OCI-LY7 (cell line): ENCODE data around the gene RHBG. TPM values are rescaled to one million over a fixed set of nuclear protein-coding genes. Genes with fewer than 3 reads are reported as not detected.
"Not testable (repeated sequence)": the region's sequence is repeated elsewhere in the genome, so short reads cannot be mapped to it uniquely, and the experiment has no call there.

Source experiments
- BruUV-seq: library from RNA; stranded (reverse); fragments of 400-500 nt; replicated peaks from 2 replicates; lab custom pipeline; 2021; lab: Mats Ljungman, UMichigan
- CTCF ChIA-PET: fragments of 300-600 bp; sonication (Branson Sonifier 250); formaldehyde crosslinking; loops from one replicate; lab custom pipeline; 2022; ENCODE audit warnings: antibody characterized with exemption; ENCODE audit not compliant: unreplicated experiment; lab: Charles Lee
- POLR2A ChIA-PET: fragments of 300-600 bp; sonication (Branson Sonifier 250); formaldehyde crosslinking; loops from one replicate; lab custom pipeline; 2022; ENCODE audit warnings: antibody characterized with exemption; lab: Charles Lee
- DNase-seq: peaks from one replicate; pipeline ENCODE4 v3.0.0-alpha.2; 2015; ENCODE audit warnings: low spot score
- H2AFZ ChIP-seq: fragments of 200-600 bp; sonication (generic), shearing (Covaris generic); 2 replicates; pipeline ENCODE4 v1.6.1; 2014; ENCODE audit warnings: mild to moderate bottlenecking, antibody characterized with exemption, low read length, moderate library complexity
- H3K27ac ChIP-seq: fragments of 200-600 bp; sonication (generic); 2 replicates; pipeline ENCODE4 v1.5.1; 2014; ENCODE audit warnings: mixed run types, low read depth, mild to moderate bottlenecking, moderate library complexity, low read length, inconsistent platforms; ENCODE audit not compliant: poor library complexity, severe bottlenecking
- H3K36me3 ChIP-seq: fragments of 200-600 bp; sonication (generic); 2 replicates; pipeline ENCODE4 v1.6.1; 2014; ENCODE audit warnings: mild to moderate bottlenecking, antibody characterized with exemption, low read length, moderate library complexity, mixed read lengths; ENCODE audit not compliant: insufficient read depth
- H3K4me1 ChIP-seq: fragments of 200-600 bp; sonication (generic); 2 replicates; pipeline ENCODE4 v1.5.1; 2014; ENCODE audit warnings: mild to moderate bottlenecking, low read length; ENCODE audit not compliant: insufficient read depth, poor library complexity, severe bottlenecking
- H3K4me2 ChIP-seq: fragments of 200-600 bp; sonication (generic); 2 replicates; pipeline ENCODE4 v1.6.1; 2014; ENCODE audit warnings: mild to moderate bottlenecking, low read length
- H3K4me3 ChIP-seq: fragments of 200-600 bp; sonication (generic); 2 replicates; pipeline ENCODE4 v1.5.1; 2014; ENCODE audit warnings: mild to moderate bottlenecking, low read depth, low read length; ENCODE audit not compliant: poor library complexity, severe bottlenecking
- H3K79me2 ChIP-seq: fragments of 200-600 bp; sonication (generic); 2 replicates; pipeline ENCODE4 v1.6.1; 2016; ENCODE audit warnings: low read depth, mild to moderate bottlenecking, low read length, moderate library complexity, mixed read lengths; ENCODE audit not compliant: insufficient read depth
- H3K9me2 ChIP-seq: fragments of 200-600 bp; sonication (generic); 2 replicates; pipeline ENCODE4 v1.6.1; 2016; ENCODE audit warnings: mild to moderate bottlenecking, low read length, mixed read lengths; ENCODE audit not compliant: insufficient read depth
- H3K9me3 ChIP-seq: fragments of 200-600 bp; sonication (generic); 2 replicates; pipeline ENCODE4 v1.6.1; 2014; ENCODE audit warnings: mild to moderate bottlenecking, mixed run types, low read length, mixed read lengths
- H4K20me1 ChIP-seq: fragments of 200-600 bp; sonication (generic); 2 replicates; pipeline ENCODE4 v1.6.1; 2014; ENCODE audit warnings: mild to moderate bottlenecking, antibody characterized with exemption, low read length, moderate library complexity, mixed read lengths; ENCODE audit not compliant: insufficient read depth
- EZH2phosphoT487 ChIP-seq: fragments of 200-600 bp; sonication (generic); IDR thresholded peaks from 2 replicates; pipeline ENCODE4 v1.6.1; 2018; ENCODE audit warnings: low read depth, borderline replicate concordance, mild to moderate bottlenecking, mixed run types, antibody characterized with exemption, low read length, moderate library complexity, mixed read lengths
- intact Hi-C: fragments of 100-400 bp; cut with micrococcal nuclease; formaldehyde crosslinking; loops from one replicate; pipeline ENCODE4 v1.10.0; 2022; ENCODE audit not compliant: unreplicated experiment
- total RNA-seq, 2 experiments: library from RNA; depleted of rRNA in 1 of 2; stranded (reverse); fragments of >200 nt in 1 of 2; shearing (Covaris generic) in 1 of 2; gene quantifications; 2 replicates each; pipeline ENCODE4 v1.2.3, GENCODE V29; 2014 to 2022
- TF ChIP-seq, protein P1 (sequence below): fragments of 200-600 bp; sonication (generic); conservative IDR thresholded peaks from 2 replicates; pipeline ENCODE4 v1.5.1; 2014; ENCODE audit warnings: mild to moderate bottlenecking, antibody characterized with exemption, low read length, moderate library complexity, mixed read lengths

Gene RHBG
- total RNA-seq, 2 experiments from 2014 or later: not detected

DNA sequence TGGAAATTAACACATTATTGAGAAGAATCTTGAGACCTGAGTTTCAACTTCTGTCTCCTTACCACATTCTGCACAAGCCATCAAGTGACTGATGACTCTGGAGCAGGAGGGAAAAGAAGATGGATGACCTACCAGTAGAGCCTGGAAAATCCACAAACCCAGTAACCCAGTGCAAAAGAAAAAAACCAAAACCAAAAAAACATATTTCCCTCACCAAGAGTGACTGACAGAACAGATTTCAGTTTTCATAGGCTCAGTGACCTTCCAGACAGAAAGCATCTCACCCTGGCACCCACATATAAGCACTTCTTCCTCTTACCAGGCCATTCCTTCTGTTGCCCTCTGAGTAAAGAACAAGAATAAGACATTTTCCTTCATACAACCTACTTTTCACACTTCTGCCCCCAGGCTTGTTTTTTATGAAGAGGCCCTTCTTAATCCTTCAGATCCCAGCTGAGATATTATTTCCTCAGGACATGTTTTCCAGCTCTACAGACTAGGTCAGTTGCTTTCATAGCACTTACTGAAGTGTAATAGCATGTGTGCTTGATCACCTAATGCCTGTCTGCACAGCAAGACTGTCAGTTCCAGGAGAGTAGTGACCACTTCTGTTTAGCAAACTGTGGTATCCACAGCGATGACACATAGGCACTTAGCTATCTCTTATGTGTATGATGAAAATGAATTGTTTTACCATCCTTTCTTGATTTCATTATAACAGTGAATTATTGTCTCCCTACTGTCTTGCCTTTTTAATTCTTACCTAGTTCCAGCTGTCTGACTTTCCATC is 26.6 kb upstream of the RHBG start:
- H3K4me2 ChIP-seq: no peak overlapping the region
- TF ChIP-seq EZH2phosphoT487: no peak
- TF ChIP-seq, protein P1, sequence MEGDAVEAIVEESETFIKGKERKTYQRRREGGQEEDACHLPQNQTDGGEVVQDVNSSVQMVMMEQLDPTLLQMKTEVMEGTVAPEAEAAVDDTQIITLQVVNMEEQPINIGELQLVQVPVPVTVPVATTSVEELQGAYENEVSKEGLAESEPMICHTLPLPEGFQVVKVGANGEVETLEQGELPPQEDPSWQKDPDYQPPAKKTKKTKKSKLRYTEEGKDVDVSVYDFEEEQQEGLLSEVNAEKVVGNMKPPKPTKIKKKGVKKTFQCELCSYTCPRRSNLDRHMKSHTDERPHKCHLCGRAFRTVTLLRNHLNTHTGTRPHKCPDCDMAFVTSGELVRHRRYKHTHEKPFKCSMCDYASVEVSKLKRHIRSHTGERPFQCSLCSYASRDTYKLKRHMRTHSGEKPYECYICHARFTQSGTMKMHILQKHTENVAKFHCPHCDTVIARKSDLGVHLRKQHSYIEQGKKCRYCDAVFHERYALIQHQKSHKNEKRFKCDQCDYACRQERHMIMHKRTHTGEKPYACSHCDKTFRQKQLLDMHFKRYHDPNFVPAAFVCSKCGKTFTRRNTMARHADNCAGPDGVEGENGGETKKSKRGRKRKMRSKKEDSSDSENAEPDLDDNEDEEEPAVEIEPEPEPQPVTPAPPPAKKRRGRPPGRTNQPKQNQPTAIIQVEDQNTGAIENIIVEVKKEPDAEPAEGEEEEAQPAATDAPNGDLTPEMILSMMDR: no peak
- peaks cover 11% of the 10 kb centered on the region for H3K79me2 ChIP-seq
- no peaks in the 10 kb centered on the region for H3K9me2 ChIP-seq
- no peak overlapping the region for H3K27ac ChIP-seq
- CTCF ChIA-PET: no interaction called here
- H3K4me1 ChIP-seq: peaks cover 4% of the 10 kb centered on the region
- DNase-seq: no peak
- peaks cover 5% of the 10 kb centered on the region for H3K36me3 ChIP-seq
- no peak overlapping the region for H2AFZ ChIP-seq
- H4K20me1 ChIP-seq: peaks cover under 1% of the 10 kb centered on the region; the same call in 1 of the 2 replicates
- no peak overlapping the region for H3K4me3 ChIP-seq
- BruUV-seq: no TSS peak
- intact Hi-C loops: no loop called here
- POLR2A ChIA-PET: interaction anchor here (0.7 to 1.0 kb wide), 2 partner anchors 30 to 237 kb away, joined by 3 to 4 read pairs; partner anchors contain the start of gene TTC24
- no peaks in the 10 kb centered on the region for H3K9me3 ChIP-seq

DNA sequence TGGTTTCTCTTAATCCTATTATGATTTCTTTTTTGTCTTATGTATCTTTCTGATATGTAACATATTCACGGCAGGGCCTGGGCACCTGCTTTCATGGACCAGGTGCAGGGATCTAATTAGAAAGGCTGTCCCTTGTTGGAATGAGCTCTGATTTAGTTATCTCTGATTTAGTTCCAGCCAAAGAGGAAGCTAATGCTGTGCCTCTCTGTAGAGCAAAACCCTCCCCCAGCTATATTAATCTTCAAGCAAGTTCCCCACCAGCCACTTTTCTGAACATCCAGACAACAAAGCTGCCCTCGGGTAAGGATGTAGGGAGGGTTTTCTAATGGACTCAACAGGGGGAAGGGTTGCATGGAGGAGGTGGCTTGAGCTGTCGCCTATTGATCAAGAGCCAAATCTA is 24.6 kb upstream of the RHBG start:
- Histone ChIP-seq H2AFZ (no peak overlapping the region), H3K9me2 (no peaks in the 10 kb centered on the region), H3K36me3 (no peaks in the 10 kb centered on the region), H3K79me2 (peaks cover under 1% of the 10 kb centered on the region; the same call in 1 of the 2 replicates), H4K20me1 (no peaks in the 10 kb centered on the region), H3K4me2 (no peak overlapping the region), H3K27ac (no peak overlapping the region), H3K9me3 (no peaks in the 10 kb centered on the region), H3K4me1 (no peaks in the 10 kb centered on the region), H3K4me3 (no peak overlapping the region)
- intact Hi-C loops: no loop called here
- no peak for DNase-seq
- BruUV-seq: no TSS peak
- CTCF ChIA-PET: no interaction called here
- TF ChIP-seq EZH2phosphoT487: no peak
- TF ChIP-seq, protein P1: no peak
- POLR2A ChIA-PET: interaction anchor here (1.1 kb wide), 1 partner anchor 102 kb away, joined by 3 read pairs; no protein-coding TSS in a partner anchor

DNA sequence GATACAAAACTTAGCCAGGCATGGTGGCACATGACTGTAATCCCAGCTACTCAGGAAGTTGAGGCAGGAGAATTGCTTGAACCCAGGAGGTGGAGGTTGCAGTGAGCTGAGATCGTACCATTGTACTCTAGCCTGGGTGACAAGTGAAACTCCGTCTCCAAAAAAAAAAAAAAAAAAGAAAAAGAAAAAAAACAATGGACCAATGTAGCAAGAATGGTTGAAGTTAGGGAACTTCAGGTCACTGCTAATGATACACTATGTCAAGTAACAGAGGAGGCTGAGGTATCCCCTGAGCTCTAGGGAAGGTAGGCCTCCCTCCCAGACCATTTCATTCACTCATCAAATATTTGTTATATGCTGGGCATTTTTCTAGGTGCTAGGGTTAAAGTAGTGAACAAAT is 23.0 kb upstream of the RHBG start:
- POLR2A ChIA-PET: interaction anchor here (0.6 kb wide), 1 partner anchor 91 kb away, joined by 3 read pairs; no protein-coding TSS in a partner anchor
- DNase-seq, H3K9me3 ChIP-seq, H3K9me2 ChIP-seq, H3K79me2 ChIP-seq, BruUV-seq, H3K27ac ChIP-seq, CTCF ChIA-PET, H2AFZ ChIP-seq, H4K20me1 ChIP-seq, H3K36me3 ChIP-seq, H3K4me2 ChIP-seq, H3K4me1 ChIP-seq, intact Hi-C loops, H3K4me3 ChIP-seq: not testable (repeated sequence)
